HFFc6 (cell line): ENCODE measurements around the gene PCCA. TPM values are rescaled to one million over a fixed set of nuclear protein-coding genes. Genes with fewer than 3 reads are reported as not detected.
A peak's percentile ranks its signal among the peaks of the same experiment; 100 is the strongest.

Experiments
- DNase-seq: peaks from one replicate; pipeline ENCODE4 v3.0.0-alpha.2; 2018
- H3K27ac Mint-ChIP-seq: 2 replicates; pipeline ENCODE4 v1.8.0; 2020; ENCODE audit warnings: mild to moderate bottlenecking, mixed read lengths
- H3K27me3 Mint-ChIP-seq: 2 replicates; pipeline ENCODE4 v1.8.0; 2021; ENCODE audit warnings: mild to moderate bottlenecking, moderate library complexity, mixed read lengths; ENCODE audit not compliant: insufficient read depth
- H3K36me3 Mint-ChIP-seq: 2 replicates; pipeline ENCODE4 v1.8.0; 2021; ENCODE audit warnings: low read depth, mixed read lengths
- H3K4me1 Mint-ChIP-seq: 2 replicates; pipeline ENCODE4 v1.8.0; 2020; ENCODE audit warnings: low read depth, mixed read lengths
- H3K4me3 Mint-ChIP-seq: 2 replicates; pipeline ENCODE4 v1.8.0; 2020; ENCODE audit warnings: mild to moderate bottlenecking, moderate library complexity, mixed read lengths
- H3K9me3 Mint-ChIP-seq: 2 replicates; pipeline ENCODE4 v1.8.0; 2020; ENCODE audit warnings: mild to moderate bottlenecking, mixed read lengths
- total RNA-seq, 6 experiments: library from RNA; stranded (reverse); fragmentation: NEBNext Ultra II Directional; extraction: Animal tissue kit (Norgen Biotek cat#: 25700); gene quantifications; 2 replicates in 1 of 6; 3 replicates in 5 of 6; pipeline ENCODE4 v1.2.3, GENCODE V29; 2021
- TF ChIP-seq, protein P1 (sequence below): fragments of 200-600 bp; sonication (generic); IDR thresholded peaks from 2 replicates; pipeline ENCODE4 v1.5.0; 2021; ENCODE audit warnings: antibody characterized with exemption, mild to moderate bottlenecking

PCCA gene
- total RNA-seq, 6 experiments from 2014 or later, result 12.9 to 16.9 (median 14.7) TPM

- no peak for DNase-seq
- Mint-ChIP-seq H3K27me3 (no peaks in the 10 kb centered on the region; the same call in 1 of the 2 replicates), H3K9me3 (no peaks in the 10 kb centered on the region), H3K4me1 (no peaks in the 10 kb centered on the region; the same call in 1 of the 2 replicates), H3K4me3 (no peak overlapping the region), H3K36me3 (peaks cover 11% of the 10 kb centered on the region), H3K27ac (no peak overlapping the region)
- TF ChIP-seq, protein P1, sequence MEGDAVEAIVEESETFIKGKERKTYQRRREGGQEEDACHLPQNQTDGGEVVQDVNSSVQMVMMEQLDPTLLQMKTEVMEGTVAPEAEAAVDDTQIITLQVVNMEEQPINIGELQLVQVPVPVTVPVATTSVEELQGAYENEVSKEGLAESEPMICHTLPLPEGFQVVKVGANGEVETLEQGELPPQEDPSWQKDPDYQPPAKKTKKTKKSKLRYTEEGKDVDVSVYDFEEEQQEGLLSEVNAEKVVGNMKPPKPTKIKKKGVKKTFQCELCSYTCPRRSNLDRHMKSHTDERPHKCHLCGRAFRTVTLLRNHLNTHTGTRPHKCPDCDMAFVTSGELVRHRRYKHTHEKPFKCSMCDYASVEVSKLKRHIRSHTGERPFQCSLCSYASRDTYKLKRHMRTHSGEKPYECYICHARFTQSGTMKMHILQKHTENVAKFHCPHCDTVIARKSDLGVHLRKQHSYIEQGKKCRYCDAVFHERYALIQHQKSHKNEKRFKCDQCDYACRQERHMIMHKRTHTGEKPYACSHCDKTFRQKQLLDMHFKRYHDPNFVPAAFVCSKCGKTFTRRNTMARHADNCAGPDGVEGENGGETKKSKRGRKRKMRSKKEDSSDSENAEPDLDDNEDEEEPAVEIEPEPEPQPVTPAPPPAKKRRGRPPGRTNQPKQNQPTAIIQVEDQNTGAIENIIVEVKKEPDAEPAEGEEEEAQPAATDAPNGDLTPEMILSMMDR, result no peak
These were observed 308.7 kb downstream of the PCCA start for GRCh38 chr13:100397627-100398026.

DNA sequence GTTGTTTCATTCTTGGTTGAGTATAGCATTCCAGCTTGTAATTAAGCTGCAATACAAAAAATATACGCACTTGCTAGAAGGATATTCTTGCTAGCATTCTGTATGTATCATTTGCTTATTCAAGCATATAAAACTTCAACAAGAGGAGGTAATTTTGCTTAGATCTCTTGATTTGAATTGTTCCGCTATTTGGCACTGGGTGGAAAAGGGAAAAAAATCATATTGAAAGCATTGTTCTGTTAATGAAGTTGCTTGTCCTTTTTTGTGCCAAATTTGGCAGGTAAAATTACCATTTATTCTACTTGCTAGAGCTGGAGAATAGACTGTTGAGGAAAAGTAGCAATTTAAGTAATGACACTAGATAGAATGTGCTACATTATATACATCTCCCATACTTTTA is 309.5 kb downstream of the PCCA start:
- Mint-ChIP-seq H3K9me3 (peaks cover 7% of the 10 kb centered on the region; the same call in 1 of the 2 replicates), H3K27ac (no peak overlapping the region), H3K36me3 (peaks cover 18% of the 10 kb centered on the region), H3K4me1 (no peaks in the 10 kb centered on the region; the same call in 1 of the 2 replicates), H3K4me3 (no peak overlapping the region), H3K27me3 (no peaks in the 10 kb centered on the region; the same call in 1 of the 2 replicates)
- no peak for DNase-seq
- TF ChIP-seq, protein P1, result no peak

DNA sequence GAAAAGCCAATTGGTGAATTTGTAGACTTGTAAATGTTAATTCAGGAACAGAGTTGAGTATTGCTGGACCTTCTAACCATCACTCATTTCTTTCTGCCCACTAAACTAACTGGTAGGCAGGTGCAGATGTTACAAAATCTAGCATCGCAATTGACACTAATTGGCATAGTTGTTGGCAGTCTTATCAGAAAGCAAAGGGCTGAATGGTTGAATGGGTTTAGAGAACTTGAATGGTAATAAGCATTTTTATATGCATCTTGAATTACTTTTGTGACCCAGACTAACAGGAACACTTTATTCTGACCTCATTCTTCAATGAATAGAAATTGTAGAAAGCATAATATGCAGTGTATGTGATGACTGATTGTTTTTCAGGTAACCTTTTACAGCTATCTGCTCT is 310.6 kb downstream of the PCCA start:
- H3K36me3 Mint-ChIP-seq, result peaks cover 29% of the 10 kb centered on the region
- no peaks in the 10 kb centered on the region; the same call in 1 of the 2 replicates for H3K4me1 Mint-ChIP-seq
- H3K27ac Mint-ChIP-seq, result no peak overlapping the region
- H3K9me3 Mint-ChIP-seq, result peaks cover 11% of the 10 kb centered on the region; the same call in 1 of the 2 replicates
- TF ChIP-seq, protein P1, result no peak
- H3K27me3 Mint-ChIP-seq, result no peaks in the 10 kb centered on the region; the same call in 1 of the 2 replicates
- no peak overlapping the region for H3K4me3 Mint-ChIP-seq
- no peak for DNase-seq

- no peak overlapping the region for H3K4me3 Mint-ChIP-seq
- TF ChIP-seq, protein P1, result no peak
- no peaks in the 10 kb centered on the region for H3K4me1 Mint-ChIP-seq
These were observed 314.8 kb downstream of the PCCA start for GRCh38 chr13:100403675-100404074.

DNA sequence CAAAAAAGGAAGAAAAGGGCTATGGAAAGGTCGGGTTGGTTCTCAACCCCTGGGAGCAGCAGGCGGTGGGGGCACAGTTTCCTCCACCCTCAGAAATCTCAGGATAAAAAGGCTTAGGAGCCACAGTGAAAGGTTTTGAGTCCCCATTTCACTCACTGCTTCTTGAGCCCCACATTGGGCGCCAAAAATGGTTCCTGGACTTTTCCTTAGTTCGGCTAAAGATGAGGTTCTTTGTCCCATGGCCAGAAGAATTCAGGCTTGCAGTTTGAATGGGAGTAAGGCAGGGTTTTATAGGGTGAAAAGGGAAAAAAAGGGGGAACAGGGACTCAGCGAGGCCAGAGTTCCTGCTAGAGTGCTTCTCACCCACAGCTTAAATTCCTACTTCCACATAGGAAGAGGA is 320.2 kb downstream of the PCCA start:
- Mint-ChIP-seq H3K4me1 (no peaks in the 10 kb centered on the region), H3K27ac (no peak overlapping the region), H3K27me3 (no peaks in the 10 kb centered on the region; the same call in 1 of the 2 replicates), H3K4me3 (no peak overlapping the region), H3K36me3 (peaks cover 59% of the 10 kb centered on the region), H3K9me3 (peaks cover 51% of the 10 kb centered on the region)
- DNase-seq, result no peak
- TF ChIP-seq, protein P1, result no peak

More at GRCh38 chr13:100403675-100404074, 314.8 kb downstream of the PCCA start:
- no peak for DNase-seq
- no peak overlapping the region for H3K27ac Mint-ChIP-seq
- no peaks in the 10 kb centered on the region; the same call in 1 of the 2 replicates for H3K27me3 Mint-ChIP-seq
- peaks cover 60% of the 10 kb centered on the region for H3K36me3 Mint-ChIP-seq
- peaks cover 33% of the 10 kb centered on the region for H3K9me3 Mint-ChIP-seq

DNA sequence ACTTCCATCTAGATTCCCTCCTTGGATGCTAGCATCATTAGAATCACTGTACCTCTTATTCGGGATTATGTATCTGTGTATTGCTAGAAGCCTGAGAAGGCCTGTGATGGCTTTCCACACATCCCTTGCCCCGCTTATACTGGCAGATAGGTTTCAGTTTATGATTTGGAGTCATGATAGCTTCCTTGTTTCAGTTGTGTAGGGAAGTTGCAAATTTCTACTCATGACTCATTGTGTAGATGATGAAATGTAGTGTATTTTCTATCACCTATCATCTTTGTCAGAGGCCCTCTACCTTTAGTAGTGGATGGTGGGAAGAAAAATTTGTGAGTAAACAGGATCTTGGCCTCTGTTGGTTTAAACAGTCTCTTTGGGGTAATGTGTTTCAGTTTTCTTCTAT is 334.5 kb downstream of the PCCA start:
- H3K4me1 Mint-ChIP-seq, result peaks cover 14% of the 10 kb centered on the region
- TF ChIP-seq, protein P1, result no peak
- peak overlapping the region; percentile 51; the same call in 1 of the 2 replicates for H3K27ac Mint-ChIP-seq
- H3K36me3 Mint-ChIP-seq, result peaks cover under 1% of the 10 kb centered on the region
- H3K27me3 Mint-ChIP-seq, result no peaks in the 10 kb centered on the region
- no peak overlapping the region for H3K4me3 Mint-ChIP-seq
- H3K9me3 Mint-ChIP-seq, result no peaks in the 10 kb centered on the region
- DNase-seq, result no peak
